ENCODE measurements around the gene CHTOP.

GRCh38 chr1:153643100-153643499, 9.2 kb downstream of the CHTOP start:
- TF ChIP-seq ZBTB7A (IDR thresholded peaks at IDR 0.05; ENCODE audit: low read depth): no peak
- TF ChIP-seq TEAD4 (IDR thresholded peaks at IDR 0.05): no peak
- TF ChIP-seq YY1 (IDR thresholded peaks at IDR 0.05; ENCODE audit: low read depth): no peak
- no peak for TF ChIP-seq CREB1 (IDR thresholded peaks at IDR 0.05; ENCODE audit: low read depth)
- no peak for TF ChIP-seq EGR1 (IDR thresholded peaks at IDR 0.05)

Data from Ishikawa (cell line).